Endodermal cell (in vitro differentiated cells): ENCODE results near the gene KCTD1. TPM values are rescaled to one million over a fixed set of nuclear protein-coding genes. Genes with fewer than 3 reads are reported as not detected.
A peak's percentile ranks its signal among the peaks of the same experiment; 100 is the strongest.

ENCODE experiments used
- DNase-seq: peaks from one replicate; pipeline ENCODE4 v3.0.0-alpha.2; 2017
- H3K27ac ChIP-seq: 2 replicates; pipeline ENCODE4 v1.5.1; 2013; ENCODE audit warnings: mild to moderate bottlenecking, low read depth, low read length, moderate library complexity
- H3K27me3 ChIP-seq: 2 replicates; pipeline ENCODE4 v1.6.1; 2013; ENCODE audit warnings: mild to moderate bottlenecking, low read length, moderate library complexity; ENCODE audit not compliant: insufficient read depth, control insufficient read depth, poor library complexity, severe bottlenecking
- H3K36me3 ChIP-seq: 2 replicates; pipeline ENCODE4 v1.7.0; 2013; ENCODE audit warnings: mild to moderate bottlenecking, low read length, moderate library complexity; ENCODE audit not compliant: control insufficient read depth, insufficient read depth
- H3K4me1 ChIP-seq: one replicate; pipeline ENCODE4 v1.7.0; 2013; ENCODE audit warnings: low read length; ENCODE audit not compliant: control insufficient read depth, insufficient read depth
- H3K4me3 ChIP-seq: 2 replicates; pipeline ENCODE4 v1.5.1; 2013; ENCODE audit warnings: mild to moderate bottlenecking, low read length, moderate library complexity
- H3K9ac ChIP-seq: 2 replicates; pipeline ENCODE4 v1.6.1; 2013; ENCODE audit warnings: mild to moderate bottlenecking, low read length, moderate library complexity; ENCODE audit not compliant: poor library complexity, severe bottlenecking; ENCODE audit errors: extremely low read depth
- H3K9me3 ChIP-seq: 2 replicates; pipeline ENCODE4 v1.6.1; 2013; ENCODE audit warnings: mild to moderate bottlenecking, low read length, moderate library complexity; ENCODE audit not compliant: control insufficient read depth
- H3K27ac Mint-ChIP-seq: 2 replicates; pipeline ENCODE4 v1.8.0; 2020; ENCODE audit warnings: mixed read lengths
- H3K27me3 Mint-ChIP-seq: 2 replicates; pipeline ENCODE4 v1.8.0; 2021; ENCODE audit warnings: mild to moderate bottlenecking, mixed read lengths; ENCODE audit not compliant: insufficient read depth
- H3K36me3 Mint-ChIP-seq: 2 replicates; pipeline ENCODE4 v1.8.0; 2020; ENCODE audit warnings: low read depth, mixed read lengths
- H3K4me1 Mint-ChIP-seq: 2 replicates; pipeline ENCODE4 v1.8.0; 2020; ENCODE audit warnings: mixed read lengths
- H3K4me3 Mint-ChIP-seq: 2 replicates; pipeline ENCODE4 v1.8.0; 2020; ENCODE audit warnings: mild to moderate bottlenecking, moderate library complexity, mixed read lengths
- H3K9me3 Mint-ChIP-seq: 2 replicates; pipeline ENCODE4 v1.8.0; 2020; ENCODE audit warnings: mild to moderate bottlenecking, mixed read lengths
- CTCF ChIP-seq: fragments of 200-600 bp; sonication (generic); conservative IDR thresholded peaks from 2 replicates; pipeline ENCODE4 v1.5.0; 2021; ENCODE audit warnings: antibody characterized with exemption, mild to moderate bottlenecking
- WGBS, 2 experiments: methylation state at CpG; one replicate each; pipeline versions ENCODE4 v1.1.5 to v1.1.7; 2013; ENCODE audit warnings: missing lambda C conversion rate in 2 of 2, mixed read lengths in 1 of 2; ENCODE audit not compliant: insufficient coverage in 1 of 2, insufficient read length in 1 of 2; 5-methylcytosine and 5-hydroxymethylcytosine counted together
- total RNA-seq, 2 donors: library from RNA; stranded (reverse); fragmentation: NEBNext Ultra II Directional in 1 of 2; extraction: Animal tissue kit (Norgen Biotek cat#: 25700) in 1 of 2; gene quantifications; 2 replicates in 1 of 2; 3 replicates in 1 of 2; pipeline ENCODE4 v1.2.1, GENCODE V29; 2021

KCTD1 gene
- total RNA-seq, 2 donors from 2014 or later: 6.8 to 7.3 TPM

GRCh38 chr18:26584745-26585144 is 36.4 kb upstream of the KCTD1 start:
- no peak for TF ChIP-seq CTCF
- no peaks in the 10 kb centered on the region for H3K4me1 Mint-ChIP-seq

DNA sequence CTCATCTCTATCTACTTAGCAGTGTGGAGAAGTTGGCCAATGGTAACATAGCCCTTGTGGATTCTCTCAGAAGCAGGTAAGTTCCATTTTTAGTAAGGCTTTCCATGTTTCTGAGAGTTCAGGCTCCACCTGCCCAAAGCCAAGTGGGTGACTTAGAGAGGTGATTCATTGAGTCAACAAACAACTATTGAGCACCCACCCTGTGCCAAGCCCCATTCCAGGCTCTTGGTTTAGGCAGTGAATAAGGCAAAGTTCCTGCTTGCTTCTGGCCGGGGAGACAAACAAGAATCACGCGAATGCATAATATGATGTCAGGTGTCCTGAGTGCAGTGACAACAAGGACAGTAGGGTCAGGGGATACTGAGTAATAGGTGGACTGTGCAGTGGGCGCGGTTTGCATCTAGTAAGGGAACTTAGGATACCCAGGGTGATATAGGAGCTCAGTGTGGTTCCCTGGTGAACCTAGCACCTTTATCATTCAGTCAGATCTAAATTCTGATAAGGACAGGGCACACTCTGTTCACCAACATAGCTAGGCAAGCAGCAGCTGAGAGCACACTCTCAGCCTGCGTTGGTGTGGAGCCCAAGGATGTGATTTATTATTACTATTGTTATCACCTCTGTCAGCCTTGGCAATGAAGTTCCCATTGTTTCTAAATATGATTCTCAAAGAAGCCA is 31.7 kb upstream of the KCTD1 start:
- no peak overlapping the region for H3K9ac ChIP-seq
- WGBS, 2 experiments: 57 to 73% methylated on average over 3 to 6 of the region's 6 CpGs
- Mint-ChIP-seq H3K27ac (no peak overlapping the region), H3K27me3 (peaks cover 41% of the 10 kb centered on the region), H3K4me1 (peaks cover 9% of the 10 kb centered on the region), H3K9me3 (no peaks in the 10 kb centered on the region), H3K36me3 (no peaks in the 10 kb centered on the region), H3K4me3 (no peak overlapping the region)
- H3K4me3 ChIP-seq: no peak overlapping the region
- no peaks in the 10 kb centered on the region for H3K4me1 ChIP-seq
- no peaks in the 10 kb centered on the region for H3K36me3 ChIP-seq
- no peak for DNase-seq
- peaks cover 42% of the 10 kb centered on the region for H3K27me3 ChIP-seq
- no peak overlapping the region for H3K27ac ChIP-seq
- TF ChIP-seq CTCF: no peak
- H3K9me3 ChIP-seq: no peaks in the 10 kb centered on the region

More at GRCh38 chr18:26584745-26585144, 36.4 kb upstream of the KCTD1 start:
- H3K36me3 ChIP-seq: no peaks in the 10 kb centered on the region
- no peaks in the 10 kb centered on the region for H3K27me3 ChIP-seq
- H3K9me3 ChIP-seq: no peaks in the 10 kb centered on the region
- WGBS, 2 experiments: 88 to 89% methylated on average over 3 to 6 of the region's 6 CpGs
- Mint-ChIP-seq H3K9me3 (no peaks in the 10 kb centered on the region), H3K27me3 (peaks cover 31% of the 10 kb centered on the region), H3K36me3 (no peaks in the 10 kb centered on the region), H3K27ac (no peak overlapping the region), H3K4me3 (no peak overlapping the region)
- no peak overlapping the region for H3K4me3 ChIP-seq
- H3K9ac ChIP-seq: no peak overlapping the region
- no peak overlapping the region for H3K27ac ChIP-seq
- H3K4me1 ChIP-seq: no peaks in the 10 kb centered on the region
- DNase-seq: no peak

DNA sequence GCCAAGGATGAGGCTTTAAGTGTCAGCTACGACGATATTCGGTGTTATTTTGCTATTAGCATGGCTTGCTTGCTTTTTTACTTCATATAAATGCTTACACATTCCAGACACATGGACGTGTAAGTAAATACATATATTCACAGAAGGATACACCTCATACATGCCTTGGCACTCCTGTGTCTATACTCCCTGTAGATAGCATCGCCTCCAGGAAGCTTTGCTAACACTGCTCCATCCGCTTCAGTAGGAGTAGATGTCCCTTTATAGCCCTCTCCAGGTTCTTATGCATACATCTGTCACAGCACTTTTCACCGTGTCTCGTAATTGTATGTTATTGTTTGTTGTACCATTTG is 27.5 kb upstream of the KCTD1 start:
- 59 to 75% methylated on average over 2 to 8 of the region's 8 CpGs for WGBS, 2 experiments
- no peak overlapping the region for H3K27ac ChIP-seq
- H3K9ac ChIP-seq: no peak overlapping the region

More for the DNA sequence above, 27.5 kb upstream of the KCTD1 start:
- Mint-ChIP-seq H3K4me3 (peak overlapping the region; percentile 53), H3K27me3 (peaks cover 73% of the 10 kb centered on the region), H3K9me3 (no peaks in the 10 kb centered on the region), H3K4me1 (peaks cover 12% of the 10 kb centered on the region), H3K27ac (peak overlapping the region; percentile 90), H3K36me3 (no peaks in the 10 kb centered on the region)
- no peak for DNase-seq
- TF ChIP-seq CTCF: no peak
- H3K9me3 ChIP-seq: no peaks in the 10 kb centered on the region
- H3K4me1 ChIP-seq: no peaks in the 10 kb centered on the region
- H3K4me3 ChIP-seq: peak overlapping the region; percentile 72
- H3K27me3 ChIP-seq: peaks cover 72% of the 10 kb centered on the region
- H3K36me3 ChIP-seq: no peaks in the 10 kb centered on the region
